ENCODE data around the gene SFMBT2. TPM values are rescaled to one million over a fixed set of nuclear protein-coding genes. Genes with fewer than 3 reads are reported as not detected.

Gene SFMBT2
- total RNA-seq, 1 experiment from 2014 or later: 1.3 TPM

- Histone ChIP-seq H3K4me3 (ENCODE audit: low read depth in 2 of 2, low read length in 2 of 2) (no peak overlapping the region), H3K9me3 (ENCODE audit: control insufficient read depth, insufficient read depth, low read depth, low read length) (no peaks in the 10 kb centered on the region), H3K27ac (ENCODE audit: low read length) (no peak overlapping the region), H3K36me3 (ENCODE audit: control insufficient read depth, insufficient read depth, low read length) (no peaks in the 10 kb centered on the region), H3K4me1 (ENCODE audit: control insufficient read depth, insufficient read depth, low read length) (no peaks in the 10 kb centered on the region), H3K27me3 (ENCODE audit: control insufficient read depth, insufficient read depth, low read length) (no peaks in the 10 kb centered on the region)
- POLR2A ChIA-PET: no interaction called here
- BruUV-seq (replicated peaks): no TSS peak
- DNase-seq (ENCODE audit: low read depth, low spot score) (no peak), ATAC-seq (no peak)
- CTCF ChIA-PET: no interaction called here
- in situ Hi-C loops (cut with HindIII; ENCODE audit: low pct_unique_long_range_greater_than_20kb, low sequenced_read_pairs) (no loop called here), intact Hi-C loops (cut with micrococcal nuclease; ENCODE audit: unreplicated experiment) (no loop called here)
- no peak for TF ChIP-seq POLR2AphosphoS5 (IDR thresholded peaks at IDR 0.05; ENCODE audit: low read depth, low read length)
- no peak for TF ChIP-seq SIN3A (IDR thresholded peaks at IDR 0.05; ENCODE audit: borderline replicate concordance, insufficient read depth, low read depth, low read length)
- TF ChIP-seq TCF7L2 (IDR thresholded peaks at IDR 0.05; ENCODE audit: low read depth, low read length): no peak
- TF ChIP-seq REST (IDR thresholded peaks at IDR 0.05; ENCODE audit: insufficient read depth in 1 of 2, low read depth in 2 of 2, low read length in 1 of 2): no peak
- no peak for TF ChIP-seq CTCF (IDR thresholded peaks at IDR 0.05)
Observed at GRCh38 chr10:7293378-7293920, 117.4 kb downstream of the SFMBT2 start.

GRCh38 chr10:7291487-7292270, 119.2 kb downstream of the SFMBT2 start:
- in situ Hi-C loops (cut with HindIII; ENCODE audit: low pct_unique_long_range_greater_than_20kb, low sequenced_read_pairs): no loop called here
- TF ChIP-seq SIN3A (IDR thresholded peaks at IDR 0.05; ENCODE audit: borderline replicate concordance, insufficient read depth, low read depth, low read length) (no peak), POLR2AphosphoS5 (IDR thresholded peaks at IDR 0.05; ENCODE audit: low read depth, low read length) (no peak), CTCF (IDR thresholded peaks at IDR 0.05) (no peak), TCF7L2 (IDR thresholded peaks at IDR 0.05; ENCODE audit: low read depth, low read length) (no peak), REST (IDR thresholded peaks at IDR 0.05; ENCODE audit: insufficient read depth in 1 of 2, low read depth in 2 of 2, low read length in 1 of 2) (no peak)
- no TSS peak for BruUV-seq (replicated peaks)
- H3K27ac ChIP-seq (ENCODE audit: low read length): no peak overlapping the region
- intact Hi-C loops (cut with micrococcal nuclease; ENCODE audit: unreplicated experiment): no loop called here
- CTCF ChIA-PET: no interaction called here
- DNase-seq (ENCODE audit: low read depth, low spot score) (no peak), ATAC-seq (no peak)
- H3K27me3 ChIP-seq (ENCODE audit: control insufficient read depth, insufficient read depth, low read length): no peaks in the 10 kb centered on the region
- H3K36me3 ChIP-seq (ENCODE audit: control insufficient read depth, insufficient read depth, low read length): no peaks in the 10 kb centered on the region
- POLR2A ChIA-PET: no interaction called here
- H3K9me3 ChIP-seq (ENCODE audit: control insufficient read depth, insufficient read depth, low read depth, low read length): no peaks in the 10 kb centered on the region
- no peaks in the 10 kb centered on the region for H3K4me1 ChIP-seq (ENCODE audit: control insufficient read depth, insufficient read depth, low read length)
- H3K4me3 ChIP-seq (ENCODE audit: low read depth in 2 of 2, low read length in 2 of 2): no peak overlapping the region

Measured in Panc1 (cell line).